Spleen (tissue), 11 donors: Measurements from ENCODE around the gene MAP4K2. TPM values are rescaled to one million over a fixed set of nuclear protein-coding genes. Genes with fewer than 3 reads are reported as not detected.
A peak's percentile ranks its signal among the peaks of the same experiment; 100 is the strongest.

Experiments
- DNase-seq: peaks from one replicate; pipeline ENCODE4 v3.0.0-alpha.2; 2020
- H3K27ac ChIP-seq, 8 donors: fragments of 200-600 bp; sonication (generic) in 7 of 8; 1 replicate in 4 of 8; 2 replicates in 4 of 8; pipeline versions ENCODE4 v1.5.0 to v1.8.0; 2016 to 2021; ENCODE audit warnings: inconsistent platforms in 4 of 8, mild to moderate bottlenecking in 4 of 8, moderate library complexity in 1 of 8
- H3K27me3 ChIP-seq, 7 donors: fragments of 200-600 bp; sonication (generic) in 6 of 7; replicated peaks in 1 of 7; 1 replicate in 4 of 7; 2 replicates in 3 of 7; pipeline versions ENCODE4 v1.5.0 to v1.8.0; 2016 to 2021; ENCODE audit warnings: inconsistent platforms in 3 of 7, mild to moderate bottlenecking in 1 of 7
- H3K36me3 ChIP-seq, 6 donors: fragments of 200-600 bp; sonication (generic) in 5 of 6; 1 replicate in 4 of 6; 2 replicates in 2 of 6; pipeline versions ENCODE4 v1.5.0 to v1.8.0; 2016 to 2021; ENCODE audit warnings: inconsistent platforms in 2 of 6
- H3K4me1 ChIP-seq, 6 donors: fragments of 200-600 bp; sonication (generic) in 5 of 6; 1 replicate in 3 of 6; 2 replicates in 3 of 6; pipeline versions ENCODE4 v1.5.0 to v1.8.0; 2016 to 2021; ENCODE audit warnings: inconsistent platforms in 3 of 6
- H3K4me3 ChIP-seq, 8 donors: fragments of 200-600 bp; sonication (generic) in 7 of 8; 1 replicate in 4 of 8; 2 replicates in 4 of 8; pipeline versions ENCODE4 v1.5.0 to v1.8.0; 2016 to 2021; ENCODE audit warnings: inconsistent platforms in 4 of 8, mild to moderate bottlenecking in 4 of 8, moderate library complexity in 2 of 8
- H3K9me3 ChIP-seq, 8 donors: fragments of 200-600 bp; sonication (generic) in 7 of 8; 1 replicate in 4 of 8; 2 replicates in 4 of 8; pipeline versions ENCODE4 v1.5.0 to v1.8.0; 2016 to 2021; ENCODE audit warnings: inconsistent platforms in 4 of 8
- CTCF ChIP-seq, 11 experiments: fragments of 200-600 bp in 7 of 11; fragments of 450-650 bp in 4 of 11; sonication (generic) in 4 of 11; IDR thresholded peaks in 8 of 11; conservative IDR thresholded peaks in 3 of 11; 1 replicate in 7 of 11; 2 replicates in 4 of 11; pipeline versions ENCODE4 v1.4.0 to v1.8.0; 2016 to 2021; ENCODE audit warnings: antibody characterized with exemption in 11 of 11, inconsistent platforms in 4 of 11, mild to moderate bottlenecking in 1 of 11
- POLR2A ChIP-seq, 3 donors: fragments of 450-650 bp; IDR thresholded peaks; one replicate each; pipeline ENCODE4 v1.5.1; 2017; ENCODE audit warnings: antibody characterized with exemption in 3 of 3, mild to moderate bottlenecking in 1 of 3
- POLR2AphosphoS5 ChIP-seq, 3 donors: sonication (generic); formaldehyde crosslinking; IDR thresholded peaks; one replicate each; pipeline ENCODE4 v1.5.1; 2017; ENCODE audit warnings: antibody characterized with exemption in 3 of 3
- WGBS, 5 donors: extraction: QIAGEN DNeasy Blood & Tissue Kit in 3 of 5; methylation state at CpG; one replicate each; pipeline versions ENCODE4 v1.1.5 to v1.1.7; 2013 to 2018; 5-methylcytosine and 5-hydroxymethylcytosine counted together
- intact Hi-C: fragments of 100-400 bp; cut with DNase I; formaldehyde crosslinking; loops from one replicate; pipeline ENCODE4 v1.15.0; 2023; ENCODE audit warnings: low total_unique reads
- polyA plus RNA-seq, 3 donors: library from polyadenylated mRNA; stranded (reverse); fragments of 200-250 nt; gene quantifications; one replicate each; pipeline ENCODE4 v1.2.1, GENCODE V29; 2013
- total RNA-seq, 7 donors: library from RNA; depleted of rRNA in 3 of 7; stranded (reverse); fragments of >200 nt in 3 of 7; fragmentation: NEBNext Ultra II Directional in 4 of 7; extraction: Animal tissue kit (Norgen Biotek cat#: 25700) in 4 of 7; gene quantifications; one replicate each; pipeline versions ENCODE4 v1.1.0 to v1.2.1, GENCODE V29; 2016 to 2021
- donor health status: healthy with polysubstance abuse.
- donor health status: DM: no; HTN: no; CAD: no; lungs with moderate emphysema.
- donor health status: DM: no; HTN: no; CAD: no.
- donor health status: Bipolar disorder and iron deficiency.
- donor health status: healthy.
- donor health status: DM: no; HTN: no; CAD: no.
- donor health status: DM: yes; HTN: yes; CAD: no.

Gene MAP4K2
- total and polyA plus RNA-seq, 10 donors, result 40.8 to 106 (median 60.6) TPM

GRCh38 chr11:64801561-64802369 is 1.2 kb downstream of the MAP4K2 start:
- Histone ChIP-seq H3K36me3 (peaks cover 0 to 73% (median 33%) of the 10 kb centered on the region in 6 donors), H3K27ac (peak overlapping the region; percentile 59 to 94 (median 85)), H3K4me3 (peak overlapping the region; percentile 56 to 95 (median 68)), H3K4me1 (peaks cover 45 to 85% (median 68%) of the 10 kb centered on the region in 6 donors), H3K9me3 (no peaks in the 10 kb centered on the region), H3K27me3 (no peaks in the 10 kb centered on the region)
- TF ChIP-seq POLR2A (IDR thresholded peaks at IDR 0.05) (no peak), POLR2AphosphoS5 (IDR thresholded peaks at IDR 0.05) (peak in 2 of 3 donors; percentile 22 to 28)
- intact Hi-C loops, result no loop called here
- DNase-seq, result peak; percentile 81
- WGBS, 5 donors, result 16 to 27% (median 23%) methylated on average over 11 to 13 of the region's 13 CpGs

- Histone ChIP-seq H3K9me3 (no peaks in the 10 kb centered on the region), H3K4me3 (peak overlapping the region in 3 of 8 donors; percentile 73 to 95 (median 84)), H3K4me1 (peaks cover 50 to 90% (median 74%) of the 10 kb centered on the region in 6 donors), H3K36me3 (peaks cover 0 to 73% (median 39%) of the 10 kb centered on the region in 6 donors), H3K27ac (peak overlapping the region; percentile 59 to 94 (median 85)), H3K27me3 (no peaks in the 10 kb centered on the region)
- TF ChIP-seq POLR2AphosphoS5 (IDR thresholded peaks at IDR 0.05), result peak in 1 of 3 donors; percentile 44
- TF ChIP-seq POLR2A (IDR thresholded peaks at IDR 0.05), result no peak
- peak; percentile 85 for DNase-seq
- intact Hi-C loops, result no loop called here
- WGBS, 5 donors, result 36 to 61% (median 47%) methylated on average over 7 to 9 of the region's 9 CpGs
Measured at GRCh38 chr11:64801158-64801464, 1.9 kb downstream of the MAP4K2 start.

GRCh38 chr11:64800303-64801157 is 2.5 kb downstream of the MAP4K2 start:
- peak overlapping the region in 2 of 8 donors; percentile 6 to 84 for H3K4me3 ChIP-seq
- H3K27me3 ChIP-seq, result no peaks in the 10 kb centered on the region
- TF ChIP-seq POLR2A (IDR thresholded peaks at IDR 0.05), result no peak
- no peak for TF ChIP-seq POLR2AphosphoS5 (IDR thresholded peaks at IDR 0.05)
- TF ChIP-seq CTCF (IDR thresholded peaks at IDR 0.05 in 8 of 11, conservative IDR thresholded peaks at IDR 0.05 in 3 of 11), result no peak
- intact Hi-C loops, result no loop called here
- no peaks in the 10 kb centered on the region for H3K9me3 ChIP-seq
- peaks cover 50 to 96% (median 79%) of the 10 kb centered on the region in 6 donors for H3K4me1 ChIP-seq
- H3K36me3 ChIP-seq, result peaks cover 0 to 73% (median 39%) of the 10 kb centered on the region in 6 donors
- DNase-seq, result peak; percentile 79
- WGBS, 5 donors, result 39 to 72% (median 64%) methylated on average over 15 to 26 of the region's 26 CpGs
- peak overlapping the region; percentile 59 to 94 (median 85) for H3K27ac ChIP-seq

GRCh38 chr11:64799623-64800302 is 3.3 kb downstream of the MAP4K2 start:
- no peak for TF ChIP-seq CTCF (IDR thresholded peaks at IDR 0.05 in 8 of 11, conservative IDR thresholded peaks at IDR 0.05 in 3 of 11)
- no peak for TF ChIP-seq POLR2A (IDR thresholded peaks at IDR 0.05)
- peak; percentile 2 to 44 (median 23) for TF ChIP-seq POLR2AphosphoS5 (IDR thresholded peaks at IDR 0.05)
- peaks cover 50 to 97% (median 81%) of the 10 kb centered on the region in 6 donors for H3K4me1 ChIP-seq
- H3K27me3 ChIP-seq, result no peaks in the 10 kb centered on the region
- peak overlapping the region; percentile 41 to 94 (median 85) for H3K27ac ChIP-seq
- peaks cover 0 to 72% (median 31%) of the 10 kb centered on the region in 6 donors for H3K36me3 ChIP-seq
- no peak for DNase-seq
- no peaks in the 10 kb centered on the region for H3K9me3 ChIP-seq
- intact Hi-C loops, result no loop called here
- peak overlapping the region in 2 of 8 donors; percentile 19 to 84 for H3K4me3 ChIP-seq
- WGBS, 5 donors, result 41 to 59% (median 44%) methylated on average over 11 to 14 of the region's 14 CpGs
